LoVo (cell line): ENCODE measurements around the gene MIGA2.

ENCODE experiments used
- DNase-seq: peaks from one replicate; pipeline ENCODE4 v3.0.0-alpha.2; 2016; ENCODE audit warnings: low spot score

The MIGA2 gene

GRCh38 chr9:129073404-129073803, 37.0 kb downstream of the MIGA2 start:
- DNase-seq, result no peak

DNA sequence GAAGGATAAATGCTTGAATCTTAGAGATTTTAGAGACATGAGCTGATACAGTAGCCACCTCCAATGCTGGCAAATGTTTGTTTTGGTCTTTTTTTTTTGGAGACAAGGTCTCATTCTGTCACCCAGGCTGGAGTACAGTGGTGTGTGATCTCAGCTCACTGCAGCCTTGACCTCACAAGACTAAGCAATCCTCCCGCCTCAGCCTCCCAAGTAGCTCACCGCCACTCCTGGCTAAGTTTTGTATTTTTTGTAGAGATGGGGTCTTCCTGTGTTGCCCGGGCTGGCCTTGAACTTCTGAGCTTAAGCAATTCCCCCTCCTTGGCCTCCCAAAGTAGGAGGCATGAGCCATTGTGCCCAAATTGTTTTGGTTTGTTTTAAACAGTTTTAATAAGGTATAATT, 37.7 kb downstream of the MIGA2 start:
- no peak for DNase-seq

DNA sequence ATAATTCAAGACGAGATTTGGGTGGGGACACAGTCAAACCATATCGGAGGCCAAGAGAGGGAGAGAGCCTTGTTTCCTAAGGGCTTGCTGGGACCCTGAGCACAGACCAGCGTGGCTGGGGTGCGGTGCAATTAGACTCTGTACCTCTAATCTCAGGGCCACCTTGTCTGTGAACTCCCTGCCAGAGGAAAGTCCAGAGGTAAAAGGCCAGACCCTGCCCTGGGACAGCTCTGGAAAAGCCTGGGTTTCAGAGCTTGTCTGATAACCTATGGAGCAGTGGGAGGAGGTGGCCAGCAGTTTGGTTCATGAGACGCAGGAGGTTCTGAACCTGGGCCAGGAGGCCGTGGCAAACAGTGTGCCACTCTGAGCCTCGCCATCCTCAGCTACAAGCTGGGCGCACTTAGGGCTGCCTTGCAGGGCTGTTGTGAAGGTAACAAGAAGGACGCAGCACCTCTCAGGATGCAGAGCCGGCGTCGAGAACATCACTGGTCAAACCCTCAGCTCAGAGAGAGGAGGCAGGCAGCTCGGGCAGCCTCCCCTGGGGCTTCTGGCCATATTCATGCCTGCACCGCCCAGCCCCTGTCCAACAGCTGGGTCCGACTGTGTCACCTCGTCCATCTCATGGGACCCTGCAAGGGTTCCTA, 39.7 kb downstream of the MIGA2 start:
- no peak for DNase-seq

DNA sequence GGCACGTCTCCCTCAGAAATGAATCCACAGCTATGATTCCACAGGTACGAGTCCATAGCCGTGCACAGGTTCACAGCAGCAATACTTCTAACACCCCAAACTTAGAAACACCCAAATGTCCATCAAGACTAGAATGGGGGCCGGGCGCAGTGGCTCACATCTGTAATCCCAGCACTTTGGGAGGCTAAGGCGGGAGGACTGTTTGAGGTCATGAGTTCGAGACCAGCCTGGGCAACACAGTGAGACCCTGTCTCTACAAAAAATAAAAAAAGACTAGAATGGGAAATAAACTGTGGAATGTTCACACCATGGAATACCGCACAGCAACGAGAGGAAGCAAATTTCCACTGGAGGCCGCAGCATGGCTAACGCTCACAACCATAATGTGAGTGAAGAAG, 40.2 kb downstream of the MIGA2 start:
- no peak for DNase-seq

DNA sequence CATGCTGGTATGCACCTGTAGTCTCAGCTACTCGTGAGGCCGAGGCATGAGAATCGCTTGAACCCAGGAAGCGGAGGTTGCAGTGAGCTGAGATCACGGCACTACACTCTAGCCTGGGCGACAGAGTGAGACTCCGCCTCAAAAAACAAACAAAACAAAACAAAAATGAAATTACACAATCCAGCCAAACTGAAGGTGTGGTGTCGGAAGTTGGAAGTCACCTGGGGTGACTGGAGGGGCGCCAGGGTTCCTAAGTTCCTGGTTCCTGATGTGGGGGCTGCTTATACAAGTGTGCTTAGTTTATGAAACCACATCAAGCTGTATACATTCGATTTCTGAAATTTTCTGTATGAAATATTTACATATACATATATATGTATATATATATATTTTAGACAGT, 40.8 kb downstream of the MIGA2 start:
- no peak for DNase-seq

DNA sequence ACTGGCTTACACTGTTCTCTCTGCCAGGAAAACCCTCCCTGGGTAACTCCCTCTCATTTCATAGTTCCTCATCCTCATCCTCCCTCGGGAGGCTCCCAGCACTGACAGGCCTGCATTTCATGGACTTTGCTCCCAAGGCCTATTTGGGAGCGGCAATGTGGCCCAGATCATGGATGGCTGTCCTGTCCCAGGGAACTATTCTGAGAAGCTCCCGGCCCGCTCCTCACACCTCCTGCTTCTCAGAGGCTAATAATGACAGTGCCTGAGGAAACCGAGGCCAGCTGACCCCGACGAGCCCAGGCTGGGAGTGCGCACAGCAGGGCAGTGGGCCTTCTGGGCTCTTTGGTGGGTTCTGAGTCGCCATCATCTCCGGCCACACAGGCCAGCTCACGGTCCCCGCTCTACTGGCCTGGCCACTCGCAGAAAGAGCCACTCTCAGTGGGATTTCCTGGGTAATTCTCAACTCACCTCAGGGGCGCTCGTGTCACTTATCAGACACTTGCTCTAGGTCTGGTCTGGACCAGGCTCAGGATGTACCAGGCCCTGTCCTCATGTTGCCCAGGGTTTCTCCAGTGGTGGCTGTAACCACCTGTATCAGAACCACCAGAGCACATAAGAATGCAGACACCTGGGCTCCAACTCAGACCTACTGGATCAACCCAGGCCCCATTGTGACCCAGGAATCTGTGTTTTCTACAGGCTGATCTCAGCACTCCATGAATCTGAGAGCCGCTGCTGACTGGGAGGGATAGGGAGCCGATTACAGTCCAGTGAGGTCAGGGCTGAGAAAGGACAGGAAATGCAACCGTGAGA, 42.5 kb downstream of the MIGA2 start:
- no peak for DNase-seq

DNA sequence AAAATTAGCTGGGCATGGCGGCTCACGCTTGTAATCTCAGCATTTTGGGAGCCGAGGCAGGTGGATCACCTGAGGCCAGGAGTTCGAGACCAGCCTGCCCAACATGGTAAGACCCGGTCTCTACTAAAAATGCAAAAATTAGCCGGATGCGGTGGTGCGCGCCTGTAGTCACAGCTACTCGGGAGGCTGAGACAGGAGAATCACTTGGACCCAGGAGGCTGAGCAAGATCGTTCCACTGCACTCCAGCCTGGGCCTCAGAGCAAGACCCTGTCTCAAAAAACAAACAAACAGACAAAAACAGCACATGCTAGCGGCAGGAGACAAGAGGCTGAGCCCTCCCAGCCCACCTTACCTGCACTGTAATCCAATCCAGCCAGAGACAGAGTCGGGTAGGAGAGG, 43.4 kb downstream of the MIGA2 start:
- no peak for DNase-seq

DNA sequence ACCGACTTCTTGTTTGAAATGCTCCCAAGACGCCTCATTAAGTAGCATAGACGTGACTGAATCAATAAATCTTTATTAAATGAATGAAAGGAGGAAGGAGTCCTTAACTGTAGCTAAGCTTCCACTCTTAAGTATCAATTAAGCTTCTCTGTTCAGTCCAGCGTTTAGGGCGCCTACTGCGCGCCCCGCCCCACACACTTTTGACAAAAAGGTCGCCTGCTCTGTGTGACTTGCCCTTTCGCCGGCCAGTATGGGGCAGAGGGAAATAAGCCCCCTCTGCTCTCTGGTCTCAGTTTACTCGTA, 43.8 kb downstream of the MIGA2 start:
- no peak for DNase-seq

GRCh38 chr9:129080601-129081387, 44.4 kb downstream of the MIGA2 start, which contains the start of gene DOLPP1:
Gene DOLPP1 (plus strand): TSS chr9:129081111. CDS start chr9:129081132, 21 bp downstream.
- peak; percentile 95 for DNase-seq

DNA sequence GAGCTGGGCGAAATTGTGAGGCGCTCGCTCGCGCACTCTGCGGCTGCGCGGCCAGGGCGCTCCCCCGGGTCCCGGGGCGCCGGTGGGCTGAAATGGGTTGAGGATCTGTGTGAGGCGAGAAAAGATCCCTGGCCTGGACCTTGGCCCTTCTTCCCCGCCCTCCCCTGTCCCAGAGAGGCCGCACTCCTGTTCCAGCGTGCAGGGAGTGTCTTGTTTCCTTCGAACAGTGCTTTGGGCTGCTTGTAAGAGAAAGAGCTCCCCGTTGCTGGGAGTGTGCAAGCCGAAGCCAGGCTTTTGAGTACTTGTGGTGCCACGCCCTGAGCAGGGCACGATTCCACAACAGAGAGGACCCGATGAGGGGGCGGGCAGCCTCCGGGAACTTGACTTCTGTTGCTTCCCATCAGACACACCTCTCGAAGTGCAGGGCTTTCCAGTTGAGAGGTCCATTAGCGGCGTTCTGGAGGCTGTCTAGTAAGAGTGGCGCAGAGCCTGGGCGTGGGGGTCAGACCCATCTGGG, 45.0 kb downstream of the MIGA2 start:
- no peak for DNase-seq

DNA sequence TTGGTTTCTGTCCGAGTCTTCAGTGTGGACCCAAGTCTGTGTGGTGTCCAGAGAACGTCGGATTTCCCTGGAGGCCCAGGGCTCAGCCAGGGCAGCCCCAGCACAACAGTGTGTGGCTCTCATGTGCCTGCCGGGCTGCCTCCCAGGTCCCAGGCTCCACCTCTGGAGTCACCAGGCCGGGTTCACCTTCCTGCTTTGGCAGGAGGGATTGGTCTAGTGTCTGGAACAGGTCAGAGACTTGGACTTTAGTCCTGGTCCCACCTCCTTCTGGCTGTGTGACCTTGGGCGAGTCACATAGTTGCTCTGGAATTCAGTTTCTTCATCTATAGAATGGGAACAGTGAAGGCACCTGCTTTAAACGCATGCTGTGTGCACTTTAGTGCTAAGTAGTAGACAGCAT, 47.7 kb downstream of the MIGA2 start:
- DNase-seq, result no peak

DNA sequence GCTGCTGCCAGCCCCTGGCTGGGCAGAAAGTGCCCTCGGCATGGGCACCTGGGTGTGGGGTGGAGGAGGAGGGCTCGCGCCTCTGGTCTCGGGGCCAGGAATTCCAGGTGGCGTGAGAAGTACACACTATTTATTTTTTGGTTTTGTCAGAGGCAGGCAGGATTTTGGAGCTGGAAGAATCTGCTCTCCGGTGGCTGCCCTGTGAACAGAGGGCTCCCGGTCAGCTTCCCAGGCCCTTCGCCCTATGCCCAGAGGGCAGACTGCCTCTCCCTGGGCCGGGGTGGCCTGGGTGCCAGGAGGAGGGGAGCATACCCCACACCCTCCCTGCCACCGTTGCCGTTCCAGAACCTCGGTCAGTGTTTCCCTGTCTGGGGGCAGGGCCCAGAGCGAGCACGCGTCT, 52.8 kb downstream of the MIGA2 start:
- no peak for DNase-seq

DNA sequence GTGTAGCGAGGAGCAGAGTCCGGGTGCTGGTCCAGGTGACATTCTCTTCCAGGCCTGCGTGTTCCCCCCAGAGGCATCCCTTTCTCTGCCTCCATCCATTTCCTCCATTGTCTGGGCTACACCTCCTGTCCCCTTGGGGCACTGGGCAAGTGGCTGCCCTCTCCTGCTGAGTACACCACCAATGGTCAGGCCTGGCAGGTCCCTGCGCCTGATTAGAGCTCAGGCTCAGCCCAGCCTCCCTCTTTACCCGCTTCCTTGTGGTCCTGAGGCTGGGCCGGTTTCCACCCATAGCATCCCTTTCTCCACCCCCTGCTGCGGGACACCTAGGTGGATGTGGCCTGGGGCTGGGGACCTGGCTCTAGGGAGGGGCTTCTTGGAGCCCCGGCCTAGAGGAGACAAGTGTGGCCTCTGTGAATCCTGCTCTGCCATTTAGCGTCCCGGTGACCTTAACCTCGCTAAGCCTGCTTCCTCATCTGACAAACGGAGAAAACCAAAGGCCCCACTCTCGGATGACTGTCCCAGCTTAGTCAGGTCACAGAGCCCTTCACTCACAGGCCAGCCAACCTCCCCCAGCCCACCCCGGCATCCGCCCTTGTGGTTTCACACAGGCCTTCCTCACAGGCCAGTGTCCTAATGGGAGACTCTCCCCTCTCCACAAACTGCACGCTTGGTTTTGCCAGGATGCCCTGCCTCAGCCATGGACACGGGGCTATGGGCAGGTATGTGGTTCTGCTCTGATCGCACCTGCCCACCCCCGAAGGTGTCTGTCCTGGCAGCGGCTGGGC, 57.4 kb downstream of the MIGA2 start:
- no peak for DNase-seq

DNA sequence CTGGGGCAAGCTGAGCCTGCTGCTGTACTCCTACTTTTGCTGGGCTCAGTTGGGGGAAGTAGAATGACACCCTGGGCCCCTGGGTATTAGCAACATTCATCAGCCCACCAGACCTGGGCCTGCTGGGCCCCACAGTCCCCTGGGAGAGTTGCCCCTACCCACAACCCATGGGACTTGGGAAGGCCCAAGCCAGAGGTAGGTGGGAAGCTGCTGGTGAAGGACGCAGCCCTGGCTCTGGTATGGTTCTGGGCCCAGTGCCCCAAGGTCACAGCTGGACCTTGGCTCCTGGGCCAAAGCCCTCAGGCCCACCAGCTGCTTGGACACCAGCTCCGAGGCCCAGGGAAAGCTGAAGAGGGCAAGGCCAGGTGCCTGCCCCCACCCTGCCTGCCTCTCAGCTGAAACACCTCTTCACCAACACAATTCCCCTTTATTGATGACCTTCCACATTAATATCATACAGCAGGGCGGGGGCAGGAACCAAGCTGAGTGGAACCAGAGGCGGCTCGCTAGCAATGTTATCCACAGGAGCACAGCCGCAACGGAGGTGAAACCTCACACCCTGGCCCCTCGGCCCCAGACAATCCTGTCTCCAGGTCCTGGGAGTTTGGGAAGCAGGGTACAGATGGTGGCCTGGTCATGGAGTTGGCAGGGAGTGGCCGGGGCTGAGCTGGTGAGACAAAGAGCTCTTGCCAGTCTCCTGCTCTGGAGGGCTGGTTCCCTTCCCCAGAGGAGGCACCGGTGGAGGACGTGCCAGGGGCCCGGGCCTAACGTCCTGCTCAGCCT, 58.2 kb downstream of the MIGA2 start:
- no peak for DNase-seq

DNA sequence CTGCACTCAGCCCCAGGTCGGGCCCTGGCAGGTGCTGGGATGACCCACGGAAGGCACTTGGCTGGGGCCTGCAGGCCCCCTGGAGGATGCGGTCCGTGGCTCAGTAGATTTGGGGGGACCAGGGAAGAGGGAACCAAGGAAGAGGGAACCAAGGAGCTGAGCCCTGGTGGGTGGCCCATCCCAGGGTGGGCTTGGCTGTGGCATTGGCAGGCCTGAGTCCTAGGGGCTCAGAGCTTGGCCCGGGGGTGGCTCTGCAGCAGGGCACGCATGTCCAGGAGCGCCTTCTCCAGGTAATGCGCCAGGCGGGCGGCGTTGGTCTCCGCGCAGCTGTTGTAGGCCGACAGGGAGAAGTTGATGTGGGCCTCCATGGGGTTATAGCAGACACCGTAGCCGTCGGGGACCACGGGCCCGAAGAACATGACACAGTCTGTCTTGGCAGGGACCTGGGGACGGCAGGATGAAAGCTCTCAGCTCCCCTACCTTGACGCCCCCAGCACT, 58.8 kb downstream of the MIGA2 start:
- DNase-seq, result no peak

- DNase-seq, result no peak
Observed at GRCh38 chr9:129095908-129096307, 59.5 kb downstream of the MIGA2 start.

- DNase-seq, result no peak
Observed at GRCh38 chr9:129097671-129098306, 61.4 kb downstream of the MIGA2 start.

GRCh38 chr9:129098328-129098727, 61.9 kb downstream of the MIGA2 start:
- DNase-seq, result no peak

DNA sequence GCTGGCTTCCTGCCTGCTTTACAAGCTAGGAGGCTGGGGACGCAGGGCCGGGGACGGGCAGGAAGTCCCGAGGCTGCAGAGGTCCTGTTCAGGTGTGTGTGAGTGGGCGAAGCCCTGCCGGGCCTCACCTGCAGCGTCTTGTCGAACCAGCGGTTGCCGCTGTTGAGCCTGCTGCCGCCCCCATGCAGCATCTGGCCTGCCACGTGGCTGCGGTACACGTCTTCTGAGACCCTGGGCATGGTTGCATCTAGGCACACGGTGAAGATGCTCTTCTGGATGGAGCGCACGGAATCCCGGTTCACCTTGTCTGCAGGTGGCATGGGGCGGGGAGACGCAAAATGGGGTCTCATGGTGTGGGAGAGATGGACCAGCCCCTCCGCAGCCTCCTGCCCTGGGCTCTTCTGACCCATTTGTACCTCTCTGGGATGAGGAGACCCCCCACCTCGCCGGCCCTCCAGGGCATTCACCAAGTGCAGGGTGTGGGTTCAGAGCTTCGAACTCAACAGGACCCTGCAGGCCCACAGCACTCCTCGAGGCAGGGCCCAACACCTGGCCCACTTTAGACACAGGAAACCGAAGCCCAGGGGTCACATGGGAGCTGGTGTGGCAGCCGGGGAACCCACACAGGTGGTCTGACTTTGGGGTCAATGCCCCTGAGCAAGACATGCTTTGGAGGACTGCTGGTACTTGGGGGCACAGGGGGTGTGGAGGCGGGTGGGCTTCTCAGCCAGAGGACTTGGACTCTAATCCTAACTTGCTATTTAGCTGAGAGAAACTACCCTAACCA, 64.2 kb downstream of the MIGA2 start:
- no peak for DNase-seq

DNA sequence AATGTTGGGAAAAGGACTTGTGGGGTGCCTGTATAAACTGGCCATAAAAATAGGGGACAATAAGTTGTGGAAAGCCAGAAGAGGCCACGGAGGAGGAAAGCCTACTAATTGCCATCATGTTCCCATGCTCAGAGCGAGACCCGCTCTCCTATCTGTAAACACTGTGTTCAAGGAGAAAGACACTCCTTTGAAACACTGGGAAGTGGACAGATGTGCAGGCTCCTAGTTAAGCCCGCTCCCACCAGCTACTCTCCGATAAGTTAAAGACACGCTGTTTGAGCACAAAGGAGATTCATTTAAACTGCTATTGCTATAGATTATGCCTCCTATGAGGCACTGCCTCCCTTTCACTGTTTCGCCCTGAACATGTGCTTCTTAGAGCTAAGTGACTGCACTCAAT, 64.9 kb downstream of the MIGA2 start:
- no peak for DNase-seq
